Astrocyte (in vitro differentiated cells and primary cell): ENCODE measurements around the gene CNPY4.

Source experiments
- EZH2 ChIP-seq: IDR thresholded peaks from 2 replicates; pipeline ENCODE4 v1.6.1; 2012; ENCODE audit warnings: mild to moderate bottlenecking, low read length, inconsistent platforms; ENCODE audit not compliant: insufficient read depth
- TF ChIP-seq, protein P1 (sequence below): IDR thresholded peaks from 2 replicates; pipeline ENCODE4 v1.5.1; 2011; ENCODE audit warnings: low read depth, mild to moderate bottlenecking, inconsistent platforms, low read length, moderate library complexity; ENCODE audit not compliant: insufficient read depth

DNA sequence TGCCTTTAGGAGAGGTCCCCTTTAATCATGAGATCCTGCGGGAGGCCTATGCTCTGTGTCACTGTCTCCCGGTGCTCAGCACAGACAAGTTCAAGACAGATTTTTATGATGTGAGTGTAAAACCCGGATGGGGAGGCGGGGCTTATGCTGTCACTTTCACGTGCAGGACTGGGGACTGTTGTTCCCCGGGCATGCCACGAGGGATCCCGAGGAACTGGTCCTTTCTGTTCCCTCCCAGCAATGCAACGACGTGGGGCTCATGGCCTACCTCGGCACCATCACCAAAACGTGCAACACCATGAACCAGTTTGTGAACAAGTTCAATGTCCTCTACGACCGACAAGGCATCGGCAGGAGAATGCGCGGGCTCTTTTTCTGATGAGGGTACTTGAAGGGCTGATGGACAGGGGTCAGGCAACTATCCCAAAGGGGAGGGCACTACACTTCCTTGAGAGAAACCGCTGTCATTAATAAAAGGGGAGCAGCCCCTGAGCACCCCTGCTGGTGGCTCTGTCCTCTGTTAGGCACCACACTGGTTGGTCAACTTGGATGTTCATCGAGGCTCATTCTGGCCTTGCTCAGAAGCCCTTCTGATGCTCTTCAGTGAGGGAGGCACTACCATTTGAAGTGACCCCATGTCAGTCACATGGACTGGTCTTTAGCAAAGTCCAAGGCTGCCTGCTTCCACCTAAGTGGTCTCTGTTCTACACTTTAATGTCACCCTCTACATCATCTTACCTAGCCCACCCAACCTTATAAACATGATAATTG lies 27.8 kb upstream of the CNPY4 start:
- no peak for TF ChIP-seq EZH2
- TF ChIP-seq, protein P1, sequence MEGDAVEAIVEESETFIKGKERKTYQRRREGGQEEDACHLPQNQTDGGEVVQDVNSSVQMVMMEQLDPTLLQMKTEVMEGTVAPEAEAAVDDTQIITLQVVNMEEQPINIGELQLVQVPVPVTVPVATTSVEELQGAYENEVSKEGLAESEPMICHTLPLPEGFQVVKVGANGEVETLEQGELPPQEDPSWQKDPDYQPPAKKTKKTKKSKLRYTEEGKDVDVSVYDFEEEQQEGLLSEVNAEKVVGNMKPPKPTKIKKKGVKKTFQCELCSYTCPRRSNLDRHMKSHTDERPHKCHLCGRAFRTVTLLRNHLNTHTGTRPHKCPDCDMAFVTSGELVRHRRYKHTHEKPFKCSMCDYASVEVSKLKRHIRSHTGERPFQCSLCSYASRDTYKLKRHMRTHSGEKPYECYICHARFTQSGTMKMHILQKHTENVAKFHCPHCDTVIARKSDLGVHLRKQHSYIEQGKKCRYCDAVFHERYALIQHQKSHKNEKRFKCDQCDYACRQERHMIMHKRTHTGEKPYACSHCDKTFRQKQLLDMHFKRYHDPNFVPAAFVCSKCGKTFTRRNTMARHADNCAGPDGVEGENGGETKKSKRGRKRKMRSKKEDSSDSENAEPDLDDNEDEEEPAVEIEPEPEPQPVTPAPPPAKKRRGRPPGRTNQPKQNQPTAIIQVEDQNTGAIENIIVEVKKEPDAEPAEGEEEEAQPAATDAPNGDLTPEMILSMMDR = no peak
